HCT116 (cell line): ENCODE measurements around the gene LRP2. TPM values are rescaled to one million over a fixed set of nuclear protein-coding genes. Genes with fewer than 3 reads are reported as not detected.

ENCODE experiments used
- ATAC-seq: fragments of 200-7000 bp; cut with Tn5 transposase; 2 replicates; pipeline ENCODE4 v1.9.1; 2020; ENCODE audit warnings: mild to moderate bottlenecking, moderate library complexity
- BruUV-seq: library from RNA; stranded (reverse); fragments of 400-500 nt; replicated peaks from 2 replicates; lab custom pipeline; 2021; lab: Mats Ljungman, UMichigan
- CTCF ChIA-PET: fragments of 300-600 bp; sonication (Branson Sonifier 250); formaldehyde crosslinking; loops from one replicate; lab custom pipeline; 2021; ENCODE audit warnings: antibody characterized with exemption; lab: Charles Lee
- POLR2A ChIA-PET: fragments of 300-600, 350-600 bp; sonication (Branson Sonifier 250); formaldehyde crosslinking; loops from one replicate; lab custom pipeline; 2021; ENCODE audit warnings: antibody characterized with exemption; lab: Charles Lee
- RAD21 ChIA-PET, 2 experiments: fragments of 300-600 bp; sonication (Branson Sonifier 250); formaldehyde crosslinking; loops; one replicate each; lab custom pipeline; 2023; ENCODE audit warnings: low total read pairs in 2 of 2; ENCODE audit not compliant: uncharacterized antibody in 2 of 2, unreplicated experiment in 2 of 2, low non-redundant PET in 1 of 2; lab: Charles Lee
- DNase-seq: peaks from one replicate; pipeline ENCODE4 v3.0.0-alpha.2; 2010; ENCODE audit warnings: low read depth, low spot score
- H2AFZ ChIP-seq: fragments of 200-600 bp; shearing (Covaris generic), sonication (generic); 2 replicates; pipeline ENCODE4 v1.6.1; 2017; ENCODE audit warnings: low read depth, mixed run types, mixed read lengths, antibody characterized with exemption, low read length; ENCODE audit not compliant: poor library complexity, severe bottlenecking
- H3K27ac ChIP-seq: 2 replicates; pipeline ENCODE4 v1.5.1; 2012; ENCODE audit warnings: low read depth, low read length
- H3K27me3 ChIP-seq: fragments of 200-600 bp; sonication (generic); 2 replicates; pipeline ENCODE4 v1.6.1; 2016; ENCODE audit warnings: mixed run types, low read length, mixed read lengths; ENCODE audit not compliant: insufficient read depth
- H3K36me3 ChIP-seq, 2 experiments: fragments of 200-500 bp in 1 of 2; fragments of 200-600 bp in 1 of 2; sonication (Bioruptor generic) in 1 of 2; sonication (generic) in 1 of 2; 2 replicates each; pipeline versions ENCODE4 v1.5.1 to v1.6.1; 2014 to 2016; ENCODE audit warnings: low read length in 2 of 2, inconsistent platforms in 1 of 2, mixed read lengths in 1 of 2, mixed run types in 1 of 2; ENCODE audit not compliant: insufficient read depth in 2 of 2, control insufficient read depth in 1 of 2
- H3K4me1 ChIP-seq, 2 experiments: fragments of 200-600 bp in 1 of 2; sonication (generic) in 1 of 2; 2 replicates each; pipeline versions ENCODE4 v1.5.1 to v1.6.1; 2012 to 2017; ENCODE audit warnings: low read length in 2 of 2, inconsistent platforms in 1 of 2, mild to moderate bottlenecking in 1 of 2, mixed read lengths in 1 of 2, mixed run types in 1 of 2, moderate library complexity in 1 of 2; ENCODE audit not compliant: insufficient read depth in 2 of 2, control insufficient read depth in 1 of 2
- H3K4me2 ChIP-seq: fragments of 200-600 bp; sonication (generic); 2 replicates; pipeline ENCODE4 v1.6.1; 2017; ENCODE audit warnings: mixed run types, low read length, mixed read lengths
- H3K4me3 ChIP-seq, 2 experiments: fragments of 200-600 bp in 1 of 2; sonication (generic) in 1 of 2; replicated peaks in 1 of 2; 2 replicates each; pipeline ENCODE4 v1.5.1; 2011 to 2016; ENCODE audit warnings: low read length in 2 of 2, control low read depth in 1 of 2, low read depth in 1 of 2, mild to moderate bottlenecking in 1 of 2, mixed read lengths in 1 of 2, mixed run types in 1 of 2
- H3K79me2 ChIP-seq: fragments of 200-600 bp; sonication (generic); 2 replicates; pipeline ENCODE4 v1.6.1; 2017; ENCODE audit warnings: mild to moderate bottlenecking, mixed run types, low read length, moderate library complexity, mixed read lengths; ENCODE audit not compliant: insufficient read depth
- H3K9ac ChIP-seq: fragments of 200-600 bp; sonication (generic); 2 replicates; pipeline ENCODE4 v1.6.1; 2016; ENCODE audit warnings: low read length, mixed read lengths
- H3K9me2 ChIP-seq: fragments of 200-600 bp; sonication (generic), shearing (Covaris generic); 2 replicates; pipeline ENCODE4 v1.6.1; 2017; ENCODE audit warnings: mixed run types, mild to moderate bottlenecking, moderate library complexity; ENCODE audit not compliant: insufficient read depth
- H3K9me3 ChIP-seq, 2 experiments: fragments of 200-500 bp in 1 of 2; fragments of 200-600 bp in 1 of 2; sonication (Bioruptor generic) in 1 of 2; sonication (generic) in 1 of 2; 2 replicates each; pipeline ENCODE4 v1.6.1; 2014 to 2017; ENCODE audit warnings: low read length in 2 of 2, mixed read lengths in 2 of 2, inconsistent platforms in 1 of 2, low read depth in 1 of 2, mild to moderate bottlenecking in 1 of 2, mixed run types in 1 of 2, moderate library complexity in 1 of 2; ENCODE audit not compliant: control insufficient read depth in 1 of 2, insufficient read depth in 1 of 2
- H4K20me1 ChIP-seq: fragments of 200-600 bp; sonication (generic), shearing (Covaris generic); 2 replicates; pipeline ENCODE4 v1.6.1; 2017; ENCODE audit warnings: mixed run types, mild to moderate bottlenecking, moderate library complexity; ENCODE audit not compliant: insufficient read depth
- ATF3 ChIP-seq: IDR thresholded peaks from 2 replicates; pipeline ENCODE4 v1.6.1; 2012
- CEBPB ChIP-seq: IDR thresholded peaks from 2 replicates; pipeline ENCODE4 v1.6.1; 2012; ENCODE audit warnings: low read depth
- CTCF ChIP-seq, 3 experiments: fragments of 200-600 bp in 1 of 3; sonication (generic) in 1 of 3; IDR thresholded peaks in 2 of 3; conservative IDR thresholded peaks in 1 of 3; 2 replicates each; pipeline ENCODE4 v1.5.1; 2012 to 2017; ENCODE audit warnings: low read depth in 2 of 3, low read length in 2 of 3, antibody characterized with exemption in 1 of 3, borderline replicate concordance in 1 of 3, control low read depth in 1 of 3, mild to moderate bottlenecking in 1 of 3, mixed read lengths in 1 of 3, mixed run types in 1 of 3, moderate library complexity in 1 of 3; ENCODE audit not compliant: insufficient read depth in 1 of 3
- ELF1 ChIP-seq: IDR thresholded peaks from 2 replicates; pipeline ENCODE4 v1.6.1; 2012; ENCODE audit warnings: low read depth, borderline replicate concordance
- EZH2phosphoT487 ChIP-seq: fragments of 200-600 bp; IDR thresholded peaks from 2 replicates; pipeline ENCODE4 v1.6.1; 2018; ENCODE audit warnings: antibody characterized with exemption, borderline replicate concordance
- JUND ChIP-seq: IDR thresholded peaks from 2 replicates; pipeline ENCODE4 v1.6.1; 2012
- SP1 ChIP-seq: IDR thresholded peaks from 2 replicates; pipeline ENCODE4 v1.6.1; 2012; ENCODE audit warnings: low read depth
- TCF7L2 ChIP-seq: IDR thresholded peaks from 2 replicates; pipeline ENCODE4 v1.7.0; 2011; ENCODE audit warnings: borderline replicate concordance, inconsistent platforms; ENCODE audit not compliant: insufficient read depth, insufficient read length; ENCODE audit errors: extremely low read depth
- intact Hi-C: fragments of 100-400 bp; cut with micrococcal nuclease; formaldehyde crosslinking; loops from 2 replicates; pipeline ENCODE4 v1.10.0; 2022
- total RNA-seq: library from RNA; stranded (reverse); gene quantifications from one replicate; pipeline ENCODE4 v1.2.1, GENCODE V29; 2021; ENCODE audit not compliant: unreplicated experiment

The LRP2 gene
- total RNA-seq, 1 experiment from 2014 or later: 0.20 TPM

- ChIA-PET POLR2A (no interaction called here), RAD21 (no interaction called here), CTCF (no interaction called here)
- no peak overlapping the region for H3K27ac ChIP-seq
- no TSS peak for BruUV-seq
- H3K79me2 ChIP-seq: no peaks in the 10 kb centered on the region
- no peaks in the 10 kb centered on the region for H4K20me1 ChIP-seq
- no peak overlapping the region for H3K4me2 ChIP-seq
- no peak for ATAC-seq
- H3K27me3 ChIP-seq: no peaks in the 10 kb centered on the region
- no peak for DNase-seq
- H3K36me3 ChIP-seq: no peaks in the 10 kb centered on the region
- intact Hi-C loops: no loop called here
- no peaks in the 10 kb centered on the region for H3K9me3 ChIP-seq
- no peak overlapping the region for H3K4me3 ChIP-seq
- no peaks in the 10 kb centered on the region for H3K9me2 ChIP-seq
- no peak overlapping the region for H3K9ac ChIP-seq
- TF ChIP-seq CEBPB (no peak), EZH2phosphoT487 (no peak), TCF7L2 (no peak), ATF3 (no peak), JUND (no peak)
- TF ChIP-seq, all 23 proteins: peak for 0
- Histone ChIP-seq H3K4me1 (no peaks in the 10 kb centered on the region), H2AFZ (no peak overlapping the region)
These were observed 202.6 kb downstream of the LRP2 start for GRCh38 chr2:169159686-169160085.

- H3K27me3 ChIP-seq: no peaks in the 10 kb centered on the region
- RAD21 ChIA-PET: no interaction called here
- no peak for DNase-seq
- H3K27ac ChIP-seq: no peak overlapping the region
- CTCF ChIA-PET: no interaction called here
- no TSS peak for BruUV-seq
- no peaks in the 10 kb centered on the region for H3K79me2 ChIP-seq
- no peaks in the 10 kb centered on the region for H3K36me3 ChIP-seq
- no peaks in the 10 kb centered on the region for H3K9me2 ChIP-seq
- H4K20me1 ChIP-seq: no peaks in the 10 kb centered on the region
- POLR2A ChIA-PET: no interaction called here
- H3K4me2 ChIP-seq: no peak overlapping the region
- ATAC-seq: no peak
- TF ChIP-seq JUND (no peak), CTCF (IDR thresholded peaks at IDR 0.05 in 2 of 3, conservative IDR thresholded peaks at IDR 0.05 in 1 of 3; ENCODE audit: borderline replicate concordance in 1 of 3, insufficient read depth in 1 of 3, low read depth in 2 of 3, low read length in 2 of 3) (no peak), ATF3 (no peak), ELF1 (no peak), SP1 (no peak)
- H2AFZ ChIP-seq: no peak overlapping the region
- no peaks in the 10 kb centered on the region for H3K9me3 ChIP-seq
- H3K4me1 ChIP-seq: no peaks in the 10 kb centered on the region
- intact Hi-C loops: no loop called here
- no peak overlapping the region for H3K4me3 ChIP-seq
- no peak overlapping the region for H3K9ac ChIP-seq
These were observed 203.5 kb downstream of the LRP2 start for GRCh38 chr2:169158874-169159273.
